Vagina (tissue), 2 donors: Measurements from ENCODE around the gene P3R3URF. TPM values are rescaled to one million over a fixed set of nuclear protein-coding genes. Genes with fewer than 3 reads are reported as not detected.
A peak's percentile ranks its signal among the peaks of the same experiment; 100 is the strongest.

Experiments used
- DNase-seq, 2 donors: peaks; one replicate each; pipeline ENCODE4 v3.0.0-alpha.2; 2017; ENCODE audit errors: extremely low spot score in 2 of 2
- H3K27ac ChIP-seq: fragments of 200-600 bp; sonication (generic); one replicate; pipeline ENCODE4 v1.5.1; 2019
- H3K27me3 ChIP-seq: fragments of 200-600 bp; sonication (generic); one replicate; pipeline ENCODE4 v1.5.1; 2019
- H3K36me3 ChIP-seq, 2 donors: fragments of 200-600 bp; sonication (generic); one replicate each; pipeline ENCODE4 v1.5.1; 2017 to 2019
- H3K4me1 ChIP-seq: fragments of 200-600 bp; sonication (generic); one replicate; pipeline ENCODE4 v1.5.1; 2019
- H3K4me3 ChIP-seq, 2 donors: fragments of 200-600 bp; sonication (generic); 1 replicate in 1 of 2; 2 replicates in 1 of 2; pipeline ENCODE4 v1.5.1; 2016 to 2019
- H3K9me3 ChIP-seq: fragments of 200-600 bp; sonication (generic); one replicate; pipeline ENCODE4 v1.5.1; 2019
- POLR2A ChIP-seq, 2 donors: fragments of 450-650 bp; IDR thresholded peaks; one replicate each; pipeline ENCODE4 v1.6.1; 2017; ENCODE audit warnings: antibody characterized with exemption in 2 of 2, mild to moderate bottlenecking in 2 of 2, moderate library complexity in 2 of 2
- POLR2AphosphoS5 ChIP-seq, 2 donors: sonication (generic); formaldehyde crosslinking; IDR thresholded peaks; one replicate each; pipeline ENCODE4 v1.9.0; 2017; ENCODE audit warnings: antibody characterized with exemption in 2 of 2, mild to moderate bottlenecking in 2 of 2, low read depth in 1 of 2; ENCODE audit not compliant: insufficient read depth in 1 of 2
- intact Hi-C: fragments of 100-400 bp; cut with DNase I; formaldehyde crosslinking; loops from one replicate; pipeline ENCODE4 v1.15.1; 2023
- small RNA-seq: library from RNA; depleted of rRNA; stranded (forward); fragments of <200 nt; gene quantifications from one replicate; pipeline ENCODE3, GENCODE V24; 2016
- total RNA-seq: library from RNA; depleted of rRNA; stranded (reverse); fragments of >200 nt; gene quantifications from one replicate; pipeline ENCODE4 v1.2.3, GENCODE V29; 2016
- TF ChIP-seq, protein P1 (sequence below), 3 experiments: fragments of 450-650 bp in 2 of 3; fragments of 200-600 bp in 1 of 3; sonication (generic) in 1 of 3; IDR thresholded peaks; one replicate each; pipeline ENCODE4 v1.5.1; 2017 to 2019; ENCODE audit warnings: antibody characterized with exemption in 3 of 3, mild to moderate bottlenecking in 2 of 3, moderate library complexity in 2 of 3

P3R3URF gene
- total RNA-seq, 1 donor from 2014 or later: not detected

- Histone ChIP-seq H3K36me3 (no peaks in the 10 kb centered on the region), H3K27me3 (no peaks in the 10 kb centered on the region), H3K4me1 (peaks cover 25% of the 10 kb centered on the region), H3K27ac (peak overlapping the region; percentile 92), H3K9me3 (no peaks in the 10 kb centered on the region), H3K4me3 (peak overlapping the region in 1 of 2 donors; percentile 71)
- intact Hi-C loops: no loop called here
- DNase-seq: no peak
- TF ChIP-seq, protein P1, sequence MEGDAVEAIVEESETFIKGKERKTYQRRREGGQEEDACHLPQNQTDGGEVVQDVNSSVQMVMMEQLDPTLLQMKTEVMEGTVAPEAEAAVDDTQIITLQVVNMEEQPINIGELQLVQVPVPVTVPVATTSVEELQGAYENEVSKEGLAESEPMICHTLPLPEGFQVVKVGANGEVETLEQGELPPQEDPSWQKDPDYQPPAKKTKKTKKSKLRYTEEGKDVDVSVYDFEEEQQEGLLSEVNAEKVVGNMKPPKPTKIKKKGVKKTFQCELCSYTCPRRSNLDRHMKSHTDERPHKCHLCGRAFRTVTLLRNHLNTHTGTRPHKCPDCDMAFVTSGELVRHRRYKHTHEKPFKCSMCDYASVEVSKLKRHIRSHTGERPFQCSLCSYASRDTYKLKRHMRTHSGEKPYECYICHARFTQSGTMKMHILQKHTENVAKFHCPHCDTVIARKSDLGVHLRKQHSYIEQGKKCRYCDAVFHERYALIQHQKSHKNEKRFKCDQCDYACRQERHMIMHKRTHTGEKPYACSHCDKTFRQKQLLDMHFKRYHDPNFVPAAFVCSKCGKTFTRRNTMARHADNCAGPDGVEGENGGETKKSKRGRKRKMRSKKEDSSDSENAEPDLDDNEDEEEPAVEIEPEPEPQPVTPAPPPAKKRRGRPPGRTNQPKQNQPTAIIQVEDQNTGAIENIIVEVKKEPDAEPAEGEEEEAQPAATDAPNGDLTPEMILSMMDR (IDR thresholded peaks at IDR 0.05): no peak
- TF ChIP-seq POLR2A (IDR thresholded peaks at IDR 0.05): no peak
- TF ChIP-seq POLR2AphosphoS5 (IDR thresholded peaks at IDR 0.05; ENCODE audit: insufficient read depth in 1 of 2, low read depth in 1 of 2): no peak
These were observed 45.7 kb downstream of the P3R3URF start for GRCh38 chr1:46130606-46131005.

DNA sequence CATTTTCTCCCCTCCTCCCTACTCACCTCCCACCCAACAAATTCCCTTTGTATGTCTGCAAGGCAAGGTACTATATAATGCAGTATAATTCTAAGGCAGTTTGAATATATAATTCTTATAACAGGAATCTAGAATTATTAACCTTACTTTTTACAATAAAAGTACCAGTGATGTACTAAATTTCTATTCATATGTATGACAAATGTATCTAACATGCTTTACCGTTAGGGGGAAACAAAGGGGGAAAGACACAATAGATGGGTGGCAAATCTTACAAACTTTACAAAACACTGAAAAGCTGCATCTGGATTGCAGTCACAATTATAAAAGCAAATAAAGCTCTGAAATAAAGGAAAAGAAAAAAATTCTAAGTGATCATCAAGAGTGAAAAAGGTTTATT lies 46.2 kb downstream of the P3R3URF start:
- Histone ChIP-seq H3K4me3 (peak overlapping the region in 1 of 2 donors; percentile 71), H3K27ac (no peak overlapping the region), H3K36me3 (no peaks in the 10 kb centered on the region), H3K4me1 (peaks cover 20% of the 10 kb centered on the region), H3K9me3 (no peaks in the 10 kb centered on the region), H3K27me3 (no peaks in the 10 kb centered on the region)
- no peak for DNase-seq
- intact Hi-C loops: no loop called here
- TF ChIP-seq POLR2AphosphoS5 (IDR thresholded peaks at IDR 0.05; ENCODE audit: insufficient read depth in 1 of 2, low read depth in 1 of 2) (no peak), POLR2A (IDR thresholded peaks at IDR 0.05) (no peak)
- TF ChIP-seq, protein P1 (IDR thresholded peaks at IDR 0.05): no peak

DNA sequence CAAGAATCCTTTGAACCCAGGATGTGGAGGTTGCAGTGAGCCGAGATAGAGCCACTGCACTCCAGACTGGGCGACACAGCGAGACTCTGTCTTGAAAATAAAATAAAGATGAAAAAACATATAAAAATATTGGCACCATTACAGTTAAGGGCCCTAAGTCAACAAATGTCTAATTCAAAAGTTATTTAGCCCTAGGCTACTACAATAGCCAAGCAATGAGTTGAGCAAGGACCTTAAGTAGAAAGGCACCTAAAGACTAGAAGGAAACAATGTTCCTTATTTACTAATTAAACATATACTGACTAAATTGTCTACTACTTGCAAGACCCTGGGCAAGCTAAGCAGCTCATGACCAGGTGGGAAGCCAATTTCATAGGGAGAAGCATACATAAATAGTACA lies 47.9 kb downstream of the P3R3URF start:
- intact Hi-C loops: no loop called here
- DNase-seq: no peak
- Histone ChIP-seq H3K27ac (no peak overlapping the region), H3K27me3 (no peaks in the 10 kb centered on the region), H3K4me3 (no peak overlapping the region), H3K36me3 (no peaks in the 10 kb centered on the region), H3K4me1 (peaks cover 14% of the 10 kb centered on the region), H3K9me3 (no peaks in the 10 kb centered on the region)
- TF ChIP-seq, protein P1 (IDR thresholded peaks at IDR 0.05): no peak
- TF ChIP-seq POLR2A (IDR thresholded peaks at IDR 0.05) (no peak), POLR2AphosphoS5 (IDR thresholded peaks at IDR 0.05; ENCODE audit: insufficient read depth in 1 of 2, low read depth in 1 of 2) (no peak)

Small RNAs within 50 kb of the gene (small RNA-seq; reads per million reads assigned to genes)
- not detected for gene AL672043.1

Other genes with a start within 250 kb of the P3R3URF start
- 27.0 TPM for gene PIK3R3, start 43.9 kb downstream of the P3R3URF start, total RNA-seq
- 3.9 TPM for gene TSPAN1, start 1.4 kb downstream of the P3R3URF start, total RNA-seq
- 28.5 TPM for gene POMGNT1, start 21.9 kb upstream of the P3R3URF start, total RNA-seq
- 14.0 TPM for gene LURAP1, start 26.8 kb upstream of the P3R3URF start, total RNA-seq
- gene RAD54L, start 71.3 kb upstream of the P3R3URF start, total RNA-seq: 8.1 TPM
- 58.4 TPM for gene LRRC41, start 127.1 kb upstream of the P3R3URF start, total RNA-seq
- 175 TPM for gene UQCRH, start 127.2 kb upstream of the P3R3URF start, total RNA-seq
- 21.4 TPM for gene NSUN4, start 164.3 kb upstream of the P3R3URF start, total RNA-seq
- gene FAAH, start 217.8 kb upstream of the P3R3URF start, total RNA-seq: 38.1 TPM